Kidney (tissue), 14 donors: ENCODE measurements around the gene SH3RF1. TPM values are rescaled to one million over a fixed set of nuclear protein-coding genes. Genes with fewer than 3 reads are reported as not detected.

Experiments used
- DNase-seq, 5 donors: peaks; one replicate each; pipeline ENCODE4 v3.0.0-alpha.2; 2013 to 2020
- FAIRE-seq: peaks from 2 replicates; lab custom pipeline; 2012; peaks lifted over from hg19 to GRCh38; lab: Jason Lieb, UNC
- H3K27ac ChIP-seq, 2 donors: one replicate each; pipeline ENCODE4 v1.7.0; 2013; ENCODE audit warnings: low read depth in 2 of 2, low read length in 2 of 2, inconsistent platforms in 1 of 2
- H3K27me3 ChIP-seq: one replicate; pipeline ENCODE4 v1.7.1; 2013; ENCODE audit warnings: low read length, inconsistent platforms; ENCODE audit not compliant: control insufficient read depth, insufficient read depth
- H3K36me3 ChIP-seq, 3 donors: one replicate each; pipeline versions ENCODE4 v1.7.0 to v1.7.1; 2013; ENCODE audit warnings: low read length in 3 of 3, control low read depth in 1 of 3, inconsistent platforms in 1 of 3; ENCODE audit not compliant: insufficient read depth in 3 of 3, control insufficient read depth in 2 of 3
- H3K4me1 ChIP-seq, 3 donors: one replicate each; pipeline versions ENCODE4 v1.7.0 to v1.7.1; 2013; ENCODE audit warnings: low read length in 3 of 3, inconsistent platforms in 1 of 3, low read depth in 1 of 3; ENCODE audit not compliant: control insufficient read depth in 2 of 3, insufficient read depth in 2 of 3
- H3K4me3 ChIP-seq, 3 donors: one replicate each; pipeline versions ENCODE4 v1.7.0 to v1.8.1; 2013; ENCODE audit warnings: low read length in 3 of 3, control low read depth in 1 of 3, inconsistent platforms in 1 of 3
- H3K9ac ChIP-seq, 3 donors: one replicate each; pipeline versions ENCODE4 v1.7.0 to v1.7.1; 2013; ENCODE audit warnings: low read length in 3 of 3, control low read depth in 1 of 3, inconsistent platforms in 1 of 3
- H3K9me3 ChIP-seq, 3 donors: one replicate each; pipeline versions ENCODE4 v1.7.0 to v1.7.1; 2013; ENCODE audit warnings: low read length in 3 of 3, control low read depth in 1 of 3, inconsistent platforms in 1 of 3; ENCODE audit not compliant: control insufficient read depth in 2 of 3, insufficient read depth in 1 of 3
- intact Hi-C: fragments of 100-400 bp; cut with DNase I; formaldehyde crosslinking; loops from one replicate; pipeline ENCODE4 v1.11.1; 2022
- polyA plus RNA-seq: library from polyadenylated mRNA; stranded (reverse); fragments of 350-450 nt; fragmentation: Illumina TruSeq; extraction: RNeasy Lipid Tissue Mini Kit (QIAGEN cat#74804); gene quantifications from one replicate; pipeline ENCODE4 v1.2.3, GENCODE V29; 2014; ENCODE audit warnings: low read depth, low replicate concordance; ENCODE audit not compliant: insufficient read depth
- total RNA-seq: library from RNA; stranded (reverse); fragmentation: NEBNext Ultra II Directional; extraction: Animal tissue kit (Norgen Biotek cat#: 25700); gene quantifications from one replicate; pipeline ENCODE4 v1.2.1, GENCODE V29; 2021
- TF ChIP-seq, protein P1 (sequence below): IDR thresholded peaks from 3 replicates; pipeline ENCODE4 v1.5.1; 2012; ENCODE audit warnings: mild to moderate bottlenecking, moderate library complexity, borderline replicate concordance; ENCODE audit not compliant: insufficient read depth; ENCODE audit errors: extremely low read depth
- donor health status: control.
- donor health status: control.
- donor health status: control.
- donor health status: control.
- donor health status: control.
- donor health status: DM: yes; HTN: yes; CAD: no.
- donor health status: Normal renal cell carcinoma (clear cell type).

The SH3RF1 gene
- total and polyA plus RNA-seq, 2 donors from 2014 or later: 8.2 to 35.7 TPM

DNA sequence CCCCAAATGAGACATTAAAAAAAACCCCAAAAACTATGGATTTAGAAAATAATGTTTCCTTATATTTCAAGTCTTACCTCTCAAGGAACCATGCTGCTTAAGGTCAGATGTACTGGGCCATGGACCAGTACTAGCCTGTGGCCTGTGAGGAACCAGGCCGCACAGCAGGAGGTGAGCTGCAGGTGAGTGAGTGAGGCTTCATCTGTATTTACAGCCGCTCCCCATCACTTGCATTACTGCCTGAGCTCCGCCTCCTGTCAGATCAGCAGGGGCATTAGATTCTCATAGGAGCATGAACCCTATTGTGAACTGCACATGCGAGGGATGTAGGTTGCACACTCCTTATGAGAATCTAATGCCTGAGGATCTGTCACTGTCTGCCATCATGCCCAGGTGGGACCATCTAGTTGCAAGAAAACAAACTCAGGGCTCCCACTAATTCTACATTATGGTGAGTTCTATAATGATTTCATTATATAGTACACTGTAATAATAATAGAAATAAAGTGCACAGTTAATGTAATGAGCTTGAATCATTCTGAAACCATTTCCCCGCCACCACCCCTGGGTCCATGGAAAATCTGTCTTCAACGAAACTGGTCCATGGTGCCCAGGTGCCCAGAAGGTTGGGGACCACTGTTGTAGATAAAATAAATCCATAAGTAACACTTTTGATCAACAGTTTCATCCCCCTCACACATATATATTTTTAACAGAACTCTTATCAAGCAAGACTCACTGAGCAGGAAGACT, 155.4 kb downstream of the SH3RF1 start:
- Histone ChIP-seq H3K36me3 (peaks cover 8 to 30% (median 17%) of the 10 kb centered on the region in 3 donors), H3K27me3 (no peaks in the 10 kb centered on the region), H3K27ac (peak overlapping the region; percentile 54 to 56), H3K9me3 (no peaks in the 10 kb centered on the region), H3K9ac (no peak overlapping the region), H3K4me3 (no peak overlapping the region), H3K4me1 (peaks cover 0 to 21% (median 18%) of the 10 kb centered on the region in 3 donors)
- DNase-seq: no peak
- intact Hi-C loops: no loop called here
- TF ChIP-seq, protein P1, sequence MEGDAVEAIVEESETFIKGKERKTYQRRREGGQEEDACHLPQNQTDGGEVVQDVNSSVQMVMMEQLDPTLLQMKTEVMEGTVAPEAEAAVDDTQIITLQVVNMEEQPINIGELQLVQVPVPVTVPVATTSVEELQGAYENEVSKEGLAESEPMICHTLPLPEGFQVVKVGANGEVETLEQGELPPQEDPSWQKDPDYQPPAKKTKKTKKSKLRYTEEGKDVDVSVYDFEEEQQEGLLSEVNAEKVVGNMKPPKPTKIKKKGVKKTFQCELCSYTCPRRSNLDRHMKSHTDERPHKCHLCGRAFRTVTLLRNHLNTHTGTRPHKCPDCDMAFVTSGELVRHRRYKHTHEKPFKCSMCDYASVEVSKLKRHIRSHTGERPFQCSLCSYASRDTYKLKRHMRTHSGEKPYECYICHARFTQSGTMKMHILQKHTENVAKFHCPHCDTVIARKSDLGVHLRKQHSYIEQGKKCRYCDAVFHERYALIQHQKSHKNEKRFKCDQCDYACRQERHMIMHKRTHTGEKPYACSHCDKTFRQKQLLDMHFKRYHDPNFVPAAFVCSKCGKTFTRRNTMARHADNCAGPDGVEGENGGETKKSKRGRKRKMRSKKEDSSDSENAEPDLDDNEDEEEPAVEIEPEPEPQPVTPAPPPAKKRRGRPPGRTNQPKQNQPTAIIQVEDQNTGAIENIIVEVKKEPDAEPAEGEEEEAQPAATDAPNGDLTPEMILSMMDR: no peak
- no peak for FAIRE-seq

DNA sequence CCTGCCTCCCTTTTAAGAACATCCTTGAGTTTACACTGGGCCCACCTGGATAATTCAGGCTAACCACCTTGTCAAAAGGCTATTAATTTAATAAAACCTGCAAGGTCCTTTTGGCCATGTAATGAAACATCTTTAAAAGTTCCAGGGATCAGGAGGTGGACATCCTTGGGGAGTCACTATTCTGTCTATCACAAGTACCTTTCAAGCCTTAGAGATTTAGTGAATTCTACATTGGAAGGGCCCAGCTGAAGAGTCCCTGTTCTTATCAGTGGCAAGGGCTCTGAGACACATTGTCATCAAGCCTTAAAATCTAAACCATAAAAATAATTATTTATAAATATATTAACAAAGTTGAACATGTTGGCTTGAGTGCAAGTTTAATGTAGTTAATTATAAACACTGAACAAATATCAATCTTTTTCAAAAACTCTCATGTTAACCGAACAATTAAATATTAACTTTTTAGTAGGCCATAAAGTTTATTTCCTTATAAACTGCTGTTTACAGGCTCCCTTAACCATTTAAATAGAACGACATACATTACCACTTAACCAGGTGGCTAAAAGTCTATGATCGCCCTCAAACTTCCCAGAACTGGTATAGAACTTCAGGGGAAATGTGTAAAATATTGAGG, 156.3 kb downstream of the SH3RF1 start:
- H3K4me1 ChIP-seq: peaks cover 0 to 18% (median 16%) of the 10 kb centered on the region in 3 donors
- DNase-seq (peak in 1 of 5 donors; percentile 29), FAIRE-seq (peak; percentile 91)
- H3K27me3 ChIP-seq: no peaks in the 10 kb centered on the region
- H3K36me3 ChIP-seq: peaks cover 8 to 25% (median 17%) of the 10 kb centered on the region in 3 donors
- peak overlapping the region; percentile 40 to 62 for H3K27ac ChIP-seq
- intact Hi-C loops: no loop called here
- H3K4me3 ChIP-seq: no peak overlapping the region
- H3K9ac ChIP-seq: no peak overlapping the region
- TF ChIP-seq, protein P1: no peak
- no peaks in the 10 kb centered on the region for H3K9me3 ChIP-seq

DNA sequence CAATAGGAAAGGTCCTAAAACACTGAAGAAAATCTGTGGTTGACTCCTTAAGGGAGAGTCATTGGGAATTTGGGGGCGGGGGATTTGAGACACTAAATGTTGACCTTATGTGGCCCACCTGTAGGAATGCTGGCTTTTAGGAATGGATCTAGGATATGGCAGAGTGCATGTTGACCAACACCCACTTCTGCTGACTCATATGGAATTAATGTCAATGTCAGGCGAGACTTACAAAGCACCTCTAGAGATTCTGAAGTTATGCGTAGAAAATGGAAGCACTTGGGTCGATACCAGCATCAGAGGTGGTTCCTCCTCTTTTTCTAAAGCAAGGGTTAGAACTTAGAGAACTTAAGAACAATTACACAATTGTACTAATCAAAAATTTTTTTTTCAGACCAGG, 160.1 kb downstream of the SH3RF1 start:
- H3K9me3 ChIP-seq: no peaks in the 10 kb centered on the region
- TF ChIP-seq, protein P1: no peak
- FAIRE-seq: no peak
- intact Hi-C loops: no loop called here
- H3K27ac ChIP-seq: no peak overlapping the region
- H3K9ac ChIP-seq: no peak overlapping the region
- H3K27me3 ChIP-seq: no peaks in the 10 kb centered on the region
- peaks cover 0 to 12% (median 8%) of the 10 kb centered on the region in 3 donors for H3K4me1 ChIP-seq
- no peak overlapping the region for H3K4me3 ChIP-seq
- peaks cover 0 to 12% (median 11%) of the 10 kb centered on the region in 3 donors for H3K36me3 ChIP-seq
- DNase-seq: no peak
